Measurements from ENCODE around the gene SOSTDC1. TPM values are rescaled to one million over a fixed set of nuclear protein-coding genes. Genes with fewer than 3 reads are reported as not detected.
"Not testable (repeated sequence)": the region's sequence is repeated elsewhere in the genome, so short reads cannot be mapped to it uniquely, and the experiment has no call there.

The SOSTDC1 gene
- total RNA-seq, 4 donors from 2014 or later: 13.6 to 66.5 (median 24.0) TPM

DNA sequence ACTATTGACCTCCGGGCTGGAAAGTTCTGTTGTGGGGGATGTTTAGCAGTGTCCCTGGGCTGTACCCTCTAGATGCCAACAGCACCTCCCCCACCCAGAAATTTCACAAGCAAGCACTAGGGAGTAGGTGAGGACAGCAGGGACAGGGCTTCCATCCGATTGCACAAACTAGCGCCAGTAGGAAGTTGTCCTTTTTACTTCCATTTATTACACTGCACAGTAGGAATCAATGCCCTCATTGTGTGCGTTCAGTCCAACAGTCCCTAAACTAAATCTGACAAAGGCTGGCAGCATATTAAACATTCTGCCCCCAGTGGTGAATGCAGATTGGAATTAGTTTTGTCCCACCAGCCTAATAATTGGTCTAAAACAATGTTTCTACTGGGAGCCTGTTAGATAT, 6.4 kb upstream of the SOSTDC1 start:
- no peak for TF ChIP-seq POLR2A (IDR thresholded peaks at IDR 0.05)
- TF ChIP-seq, protein P1, sequence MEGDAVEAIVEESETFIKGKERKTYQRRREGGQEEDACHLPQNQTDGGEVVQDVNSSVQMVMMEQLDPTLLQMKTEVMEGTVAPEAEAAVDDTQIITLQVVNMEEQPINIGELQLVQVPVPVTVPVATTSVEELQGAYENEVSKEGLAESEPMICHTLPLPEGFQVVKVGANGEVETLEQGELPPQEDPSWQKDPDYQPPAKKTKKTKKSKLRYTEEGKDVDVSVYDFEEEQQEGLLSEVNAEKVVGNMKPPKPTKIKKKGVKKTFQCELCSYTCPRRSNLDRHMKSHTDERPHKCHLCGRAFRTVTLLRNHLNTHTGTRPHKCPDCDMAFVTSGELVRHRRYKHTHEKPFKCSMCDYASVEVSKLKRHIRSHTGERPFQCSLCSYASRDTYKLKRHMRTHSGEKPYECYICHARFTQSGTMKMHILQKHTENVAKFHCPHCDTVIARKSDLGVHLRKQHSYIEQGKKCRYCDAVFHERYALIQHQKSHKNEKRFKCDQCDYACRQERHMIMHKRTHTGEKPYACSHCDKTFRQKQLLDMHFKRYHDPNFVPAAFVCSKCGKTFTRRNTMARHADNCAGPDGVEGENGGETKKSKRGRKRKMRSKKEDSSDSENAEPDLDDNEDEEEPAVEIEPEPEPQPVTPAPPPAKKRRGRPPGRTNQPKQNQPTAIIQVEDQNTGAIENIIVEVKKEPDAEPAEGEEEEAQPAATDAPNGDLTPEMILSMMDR (IDR thresholded peaks at IDR 0.05): no peak
- no peak for DNase-seq (ENCODE audit: low spot score in 2 of 2)
- intact Hi-C loops (cut with DNase I; ENCODE audit: low total_unique reads): no loop called here
- no peak overlapping the region for H3K4me3 ChIP-seq (ENCODE audit: low read depth, poor library complexity, severe bottlenecking)
- WGBS, 2 donors: 85 to 88% methylated on average over 4 of the region's 4 CpGs

DNA sequence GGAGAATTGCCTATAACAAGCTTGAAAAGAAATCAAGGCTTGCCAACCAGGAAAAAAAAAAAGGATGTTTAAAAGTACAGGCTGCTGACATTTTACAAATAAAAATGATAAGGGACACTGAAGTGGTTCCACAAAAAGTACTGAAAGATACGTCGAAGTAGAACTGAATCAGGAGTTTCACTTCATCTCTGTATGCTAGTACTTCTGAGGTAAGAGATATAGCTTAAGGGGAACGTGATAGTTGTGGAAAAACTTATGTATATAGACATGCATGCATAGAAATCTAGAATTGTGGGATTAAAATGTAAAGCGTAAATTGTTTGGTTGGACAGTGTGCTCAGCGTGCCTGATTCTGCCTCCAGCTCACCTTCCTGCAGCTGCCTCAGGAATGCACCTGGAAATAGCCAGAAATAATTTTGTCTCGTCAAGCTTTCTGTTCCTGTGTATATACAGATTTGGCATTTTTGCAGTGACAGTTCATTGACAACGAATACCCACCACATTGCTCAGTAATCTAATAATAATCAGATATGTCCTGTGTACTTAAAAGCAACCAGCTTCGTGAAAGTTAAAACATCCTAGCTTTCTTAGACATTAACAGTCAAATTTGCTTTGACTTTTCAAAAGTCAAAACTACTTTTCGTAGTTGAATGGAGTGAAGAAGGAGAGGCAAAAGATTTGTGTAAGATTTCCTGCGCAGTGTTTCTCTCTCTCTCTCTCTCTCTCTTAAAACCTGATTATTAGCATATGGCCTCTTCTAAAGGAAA, 1.4 kb downstream of the SOSTDC1 start:
- intact Hi-C loops (cut with DNase I; ENCODE audit: low total_unique reads): no loop called here
- TF ChIP-seq POLR2A (IDR thresholded peaks at IDR 0.05): no peak
- TF ChIP-seq, protein P1 (IDR thresholded peaks at IDR 0.05): no peak
- H3K4me3 ChIP-seq (ENCODE audit: low read depth, poor library complexity, severe bottlenecking): peak overlapping the region; percentile 7
- no peak for DNase-seq (ENCODE audit: low spot score in 2 of 2)
- 40 to 47% methylated on average over 10 of the region's 10 CpGs for WGBS, 2 donors

DNA sequence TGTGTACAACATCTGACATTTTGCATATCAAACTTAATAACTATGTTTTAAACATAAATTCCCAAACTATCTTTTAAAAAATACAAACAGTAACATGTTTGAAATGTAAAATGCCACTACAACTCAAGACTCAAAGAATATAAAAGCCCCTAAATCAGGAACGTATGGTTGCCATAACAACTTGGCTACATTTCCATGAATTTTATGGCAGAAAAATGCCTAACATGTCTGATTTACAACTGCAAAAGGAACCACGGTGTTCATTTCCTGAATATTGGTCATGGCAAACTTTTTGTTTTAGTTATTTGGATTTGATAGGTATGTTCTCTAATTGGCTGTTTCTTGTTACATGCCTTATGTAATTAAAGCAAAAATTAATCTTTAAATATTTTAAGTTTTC, 2.0 kb downstream of the SOSTDC1 start:
- 24 to 29% methylated on average over 2 of the region's 2 CpGs for whole genome bisulfite sequencing, 2 donors
- DNase-seq (ENCODE audit: low spot score in 2 of 2): no peak
- TF ChIP-seq, protein P1 (IDR thresholded peaks at IDR 0.05): no peak
- TF ChIP-seq POLR2A (IDR thresholded peaks at IDR 0.05): no peak
- no peak overlapping the region for H3K4me3 ChIP-seq (ENCODE audit: low read depth, poor library complexity, severe bottlenecking)
- intact Hi-C loops (cut with DNase I; ENCODE audit: low total_unique reads): no loop called here

DNA sequence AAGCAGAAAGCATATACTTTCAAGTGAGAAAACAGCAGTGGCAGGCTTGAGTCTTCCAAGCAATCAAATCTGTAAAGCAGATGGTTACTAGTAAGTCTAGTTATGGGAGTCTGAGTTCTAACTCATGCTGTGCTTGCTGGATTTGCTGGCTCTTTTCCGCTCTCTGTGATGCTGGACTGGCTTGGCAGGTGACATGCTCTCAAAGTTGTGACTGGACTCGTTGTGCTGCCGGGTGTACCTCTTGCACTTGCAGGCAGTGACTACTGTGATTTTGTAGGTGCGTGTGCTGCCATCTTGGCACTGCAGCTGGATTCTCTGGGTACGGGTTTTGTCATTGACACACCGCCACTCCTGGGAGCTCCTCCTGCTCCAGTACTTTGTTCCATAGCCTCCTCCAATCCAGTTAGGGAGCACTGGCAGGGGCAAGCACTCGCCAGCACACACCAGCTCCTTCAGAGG, 3.1 kb downstream of the SOSTDC1 start:
- TF ChIP-seq, protein P1 (IDR thresholded peaks at IDR 0.05): no peak
- no peak for TF ChIP-seq POLR2A (IDR thresholded peaks at IDR 0.05)
- intact Hi-C loops (cut with DNase I; ENCODE audit: low total_unique reads): no loop called here
- peak in 1 of 2 donors; percentile 82 for DNase-seq (ENCODE audit: low spot score in 2 of 2)
- 69 to 71% methylated on average over 7 of the region's 7 CpGs for WGBS, 2 donors
- H3K4me3 ChIP-seq (ENCODE audit: low read depth, poor library complexity, severe bottlenecking): no peak overlapping the region

DNA sequence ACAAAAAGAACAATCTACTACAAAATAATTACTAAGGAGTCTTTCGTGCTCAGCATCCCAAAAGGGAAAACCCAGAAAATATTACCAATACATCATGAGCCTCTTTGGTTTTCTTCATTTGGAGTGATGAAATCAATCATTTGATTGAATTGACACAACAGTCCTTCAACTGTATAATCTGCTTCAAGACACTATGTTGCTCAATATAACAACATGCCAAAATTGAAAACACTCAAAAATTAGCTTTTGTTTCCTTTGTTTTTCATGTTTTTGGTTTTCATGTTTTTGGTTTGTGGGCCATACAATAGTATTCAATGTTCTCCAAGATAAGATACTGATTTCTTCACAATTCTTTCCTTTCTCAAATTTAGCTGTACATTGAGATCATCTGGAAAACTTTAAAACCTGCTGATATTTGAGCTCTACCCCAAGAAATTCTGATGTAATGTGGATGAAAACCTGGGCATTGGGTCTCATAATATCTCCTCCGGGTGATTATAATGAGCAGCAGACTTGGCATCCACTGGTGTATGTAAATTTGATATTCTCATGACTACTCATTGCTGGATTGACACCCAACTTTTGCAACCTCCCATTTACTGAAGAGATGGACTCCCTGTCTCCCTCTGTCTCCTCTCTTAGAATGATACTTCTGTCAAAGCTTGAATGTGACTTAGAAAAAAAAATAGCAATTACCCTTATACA, 4.6 kb downstream of the SOSTDC1 start:
- TF ChIP-seq, protein P1 (IDR thresholded peaks at IDR 0.05): no peak
- WGBS, 2 donors: 61 to 66% methylated on average over 2 of the region's 2 CpGs
- DNase-seq (ENCODE audit: low spot score in 2 of 2): no peak

DNA sequence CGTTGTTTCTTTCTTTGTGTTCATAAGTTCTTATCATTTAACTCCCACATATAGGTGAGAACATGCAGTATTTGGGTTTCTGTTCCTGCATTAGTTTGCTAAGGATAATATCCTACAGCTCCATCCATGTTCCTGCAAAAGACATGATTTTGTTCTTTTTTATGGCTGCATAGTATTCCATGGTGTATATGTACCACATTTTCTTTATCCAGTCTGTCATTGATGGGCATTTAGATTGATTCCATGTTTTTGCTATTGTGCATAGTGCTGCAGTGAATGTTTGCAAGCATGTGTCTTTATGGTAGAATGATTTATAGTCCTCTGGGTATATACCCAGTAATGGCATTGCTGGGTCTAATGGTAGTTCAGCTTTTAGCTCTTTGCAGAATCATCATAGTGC, 9.2 kb downstream of the SOSTDC1 start:
- 55 to 100% methylated on average over 1 of the region's 1 CpG for WGBS, 2 donors
- intact Hi-C loops (cut with DNase I; ENCODE audit: low total_unique reads); DNase-seq (ENCODE audit: low spot score in 2 of 2); H3K4me3 ChIP-seq (ENCODE audit: low read depth, poor library complexity, severe bottlenecking): not testable (repeated sequence)

More for the DNA sequence above, 4.6 kb downstream of the SOSTDC1 start:
- intact Hi-C loops (cut with DNase I; ENCODE audit: low total_unique reads): no loop called here
- H3K4me3 ChIP-seq (ENCODE audit: low read depth, poor library complexity, severe bottlenecking): no peak overlapping the region

Data from lower leg skin (tissue), 4 donors.